Sciatic nerve (tissue), 2 donors: ENCODE measurements around the gene MYT1. TPM values are rescaled to one million over a fixed set of nuclear protein-coding genes. Genes with fewer than 3 reads are reported as not detected.
"Not testable (repeated sequence)": the region's sequence is repeated elsewhere in the genome, so short reads cannot be mapped to it uniquely, and the experiment has no call there.

Source experiments
- ATAC-seq: fragments of 200-7000 bp; cut with Tn5 transposase; one replicate; pipeline ENCODE4 v1.9.1; 2020; ENCODE audit warnings: mild to moderate bottlenecking, moderate library complexity
- DNase-seq: peaks from one replicate; pipeline ENCODE4 v3.0.0-alpha.2; 2020; ENCODE audit warnings: low spot score
- intact Hi-C: fragments of 100-400 bp; cut with DNase I; formaldehyde crosslinking; loops from one replicate; pipeline ENCODE4 v1.14.2; 2022
- total RNA-seq: library from RNA; stranded (reverse); fragmentation: NEBNext Ultra II Directional; extraction: Animal tissue kit (Norgen Biotek cat#: 25700); gene quantifications from one replicate; pipeline ENCODE4 v1.2.1, GENCODE V29; 2021
- donor health status: DM: no; HTN: no; CAD: no.
- donor health status: DM: no; HTN: no; CAD: no.

MYT1 gene
- total RNA-seq = not detected

- intact Hi-C loops = no loop called here
- ATAC-seq (no peak), DNase-seq (no peak)
These were observed at the start of gene MYT1 for GRCh38 chr20:64164123-64164836. Gene MYT1 (plus strand): TSS chr20:64164452. CDS start chr20:64198862, 34,410 bp downstream.

GRCh38 chr20:64115171-64115911 lies 48.9 kb upstream of the MYT1 start:
- no peak for DNase-seq
- no peak for ATAC-seq
- intact Hi-C loops = loop anchor here (5.0 kb wide), 1 partner anchor 78 kb away; the partner anchor contains the start of gene C20orf204

GRCh38 chr20:64116016-64116415 lies 48.2 kb upstream of the MYT1 start:
- peak; percentile 45 for DNase-seq
- intact Hi-C loops = loop anchor here (5.0 kb wide), 1 partner anchor 79 kb away; the partner anchor contains the start of gene C20orf204
- ATAC-seq = no peak

GRCh38 chr20:64116541-64117431 lies 47.5 kb upstream of the MYT1 start:
- ATAC-seq (no peak), DNase-seq (peak; percentile 48)
- intact Hi-C loops = loop anchor here (5.0 kb wide), 1 partner anchor 79 kb away; the partner anchor contains the start of gene C20orf204

GRCh38 chr20:64117432-64117777 lies 46.8 kb upstream of the MYT1 start:
- not testable (repeated sequence) for ATAC-seq
- intact Hi-C loops = loop anchor here (5.0 kb wide), 1 partner anchor 80 kb away; the partner anchor contains the start of gene C20orf204
- DNase-seq = peak; percentile 35

GRCh38 chr20:64119301-64119680 lies 45.0 kb upstream of the MYT1 start:
- intact Hi-C loops = loop anchor here (5.0 kb wide), 1 partner anchor 82 kb away; the partner anchor contains the start of gene C20orf204
- ATAC-seq (no peak), DNase-seq (peak; percentile 33)

- intact Hi-C loops = loop anchor here (5.0 kb wide), 1 partner anchor 83 kb away; the partner anchor contains the start of gene C20orf204
- DNase-seq = peak; percentile 45
- peak; percentile 46 for ATAC-seq
These were observed 44.4 kb upstream of the MYT1 start for GRCh38 chr20:64119681-64120341.

GRCh38 chr20:64121586-64121985 lies 42.7 kb upstream of the MYT1 start:
- intact Hi-C loops = no loop called here
- ATAC-seq (no peak), DNase-seq (peak; percentile 46)

- intact Hi-C loops, ATAC-seq, DNase-seq: not testable (repeated sequence)
These were observed 41.3 kb upstream of the MYT1 start for GRCh38 chr20:64122927-64123326.

- DNase-seq, intact Hi-C loops, ATAC-seq: not testable (repeated sequence)
These were observed 40.7 kb upstream of the MYT1 start for GRCh38 chr20:64123517-64123916.

- intact Hi-C loops = no loop called here
- no peak for ATAC-seq
- peak; percentile 5 for DNase-seq
These were observed 35.0 kb upstream of the MYT1 start for GRCh38 chr20:64129146-64129782.

- no peak for DNase-seq
- ATAC-seq = no peak
- intact Hi-C loops = no loop called here
These were observed 34.0 kb upstream of the MYT1 start for GRCh38 chr20:64130271-64130670.

GRCh38 chr20:64130876-64131275 lies 33.4 kb upstream of the MYT1 start:
- intact Hi-C loops = no loop called here
- ATAC-seq (no peak), DNase-seq (no peak)

- ATAC-seq (no peak), DNase-seq (no peak)
- intact Hi-C loops = no loop called here
These were observed 32.8 kb upstream of the MYT1 start for GRCh38 chr20:64131406-64131805.

- intact Hi-C loops = no loop called here
- DNase-seq (no peak), ATAC-seq (no peak)
These were observed 30.3 kb upstream of the MYT1 start for GRCh38 chr20:64133951-64134407.

- ATAC-seq, DNase-seq, intact Hi-C loops: not testable (repeated sequence)
These were observed 29.5 kb upstream of the MYT1 start for GRCh38 chr20:64134744-64135143.

GRCh38 chr20:64136004-64136710 lies 28.1 kb upstream of the MYT1 start:
- no peak for DNase-seq
- no peak for ATAC-seq
- intact Hi-C loops = no loop called here
